Ishikawa (cell line): ENCODE measurements around the gene PARP11.

Experiments used
- CEBPB ChIP-seq: IDR thresholded peaks from 2 replicates; pipeline ENCODE4 v1.6.1; 2012
- CREB1 ChIP-seq: IDR thresholded peaks from 2 replicates; pipeline ENCODE4 v1.6.1; 2012; ENCODE audit warnings: low read depth
- EGR1 ChIP-seq: IDR thresholded peaks from 2 replicates; pipeline ENCODE4 v1.6.1; 2012
- EP300 ChIP-seq: IDR thresholded peaks from 2 replicates; pipeline ENCODE4 v1.6.1; 2012; ENCODE audit warnings: borderline replicate concordance
- FOXM1 ChIP-seq: IDR thresholded peaks from 2 replicates; pipeline ENCODE4 v1.6.1; 2012; ENCODE audit warnings: low read depth, borderline replicate concordance
- MAX ChIP-seq: IDR thresholded peaks from 2 replicates; pipeline ENCODE4 v1.6.1; 2012
- NFIC ChIP-seq: IDR thresholded peaks from 2 replicates; pipeline ENCODE4 v1.6.1; 2012
- RAD21 ChIP-seq: IDR thresholded peaks from 2 replicates; pipeline ENCODE4 v1.6.1; 2012; ENCODE audit warnings: low read depth
- REST ChIP-seq: IDR thresholded peaks from 2 replicates; pipeline ENCODE4 v1.6.1; 2012; ENCODE audit warnings: low read depth, mild to moderate bottlenecking
- TAF1 ChIP-seq: IDR thresholded peaks from 2 replicates; pipeline ENCODE4 v1.6.1; 2012; ENCODE audit warnings: low read depth, mild to moderate bottlenecking
- TCF12 ChIP-seq: IDR thresholded peaks from 2 replicates; pipeline ENCODE4 v1.6.1; 2012; ENCODE audit warnings: low read depth
- USF1 ChIP-seq: IDR thresholded peaks from 2 replicates; pipeline ENCODE4 v1.6.1; 2012
- YY1 ChIP-seq: IDR thresholded peaks from 2 replicates; pipeline ENCODE4 v1.6.1; 2012; ENCODE audit warnings: low read depth
- ZBTB7A ChIP-seq: IDR thresholded peaks from 2 replicates; pipeline ENCODE4 v1.6.1; 2012; ENCODE audit warnings: low read depth

- no peak for TF ChIP-seq MAX
- no peak for TF ChIP-seq USF1
- no peak for TF ChIP-seq EP300
- no peak for TF ChIP-seq EGR1
- no peak for TF ChIP-seq REST
- no peak for TF ChIP-seq TAF1
- TF ChIP-seq NFIC: no peak
- TF ChIP-seq FOXM1: no peak
- TF ChIP-seq ZBTB7A: no peak
- TF ChIP-seq CEBPB: no peak
- TF ChIP-seq CREB1: no peak
- TF ChIP-seq YY1: no peak
- no peak for TF ChIP-seq TCF12
- no peak for TF ChIP-seq RAD21
These were observed 19.4 kb upstream of the PARP11 start for GRCh38 chr12:3892631-3893030.
